SK-N-SH treated with all-trans-retinoic acid at 6 μM for 48 hours (cell line): Measurements from ENCODE around the gene KAT7.

Experiments
- ARNTL ChIP-seq: fragments of 450-650 bp; formaldehyde crosslinking; IDR thresholded peaks from 2 replicates; pipeline ENCODE4 v1.5.0; 2020; ENCODE audit warnings: low read depth, mild to moderate bottlenecking, moderate library complexity, borderline replicate concordance
- ISL1 ChIP-seq: fragments of 250-450 bp; sonication (Bioruptor Pico); IDR thresholded peaks from 2 replicates; pipeline ENCODE4 v2.1.2; 2022; ENCODE audit warnings: mild to moderate bottlenecking, moderate library complexity
- RARB ChIP-seq: fragments of 250-450 bp; sonication (Bioruptor Pico); IDR thresholded peaks from 2 replicates; pipeline ENCODE4 v1.8.0; 2021; ENCODE audit warnings: mild to moderate bottlenecking, moderate library complexity
- SNAI2 ChIP-seq: fragments of 250-450 bp; sonication (Bioruptor Pico); IDR thresholded peaks from 2 replicates; pipeline ENCODE4 v1.5.0; 2020; ENCODE audit warnings: mild to moderate bottlenecking, moderate library complexity
- TCF4 ChIP-seq: fragments of 250-450 bp; sonication (Bioruptor Pico); IDR thresholded peaks from 2 replicates; pipeline ENCODE4 v1.8.0; 2021; ENCODE audit warnings: mild to moderate bottlenecking, moderate library complexity, borderline replicate concordance
- ZNF565 ChIP-seq: fragments of 450-650 bp; formaldehyde crosslinking; conservative IDR thresholded peaks from 2 replicates; pipeline ENCODE4 v1.5.0; 2020; ENCODE audit warnings: low read depth, mild to moderate bottlenecking, moderate library complexity
- TF ChIP-seq, protein P1 (sequence below): fragments of 250-450 bp; sonication (Bioruptor Pico); IDR thresholded peaks from 2 replicates; pipeline ENCODE4 v1.8.0; 2020; ENCODE audit warnings: mild to moderate bottlenecking, moderate library complexity, borderline replicate concordance

DNA sequence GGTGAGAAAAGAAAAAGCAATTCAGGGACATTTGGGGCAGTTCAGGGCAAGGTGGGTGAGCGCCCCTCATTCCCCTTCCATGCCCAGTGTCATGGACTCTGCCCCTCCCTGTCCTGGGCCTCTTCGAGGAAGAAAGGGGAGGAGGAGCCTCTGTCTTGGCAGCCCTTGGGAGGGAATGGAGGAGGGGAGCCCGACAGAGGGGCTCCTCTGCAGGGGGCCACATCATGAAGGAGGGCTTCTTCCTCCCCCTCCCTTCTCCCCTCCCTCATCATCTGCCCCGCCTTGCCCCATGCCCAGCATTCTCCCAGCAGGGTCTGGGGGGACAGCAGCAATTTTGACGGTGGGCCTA is 92.5 kb downstream of the KAT7 start:
- TF ChIP-seq RARB (no peak), SNAI2 (CRISPR knock-in tag) (no peak), ISL1 (CRISPR knock-in tag) (no peak), ZNF565 (CRISPR knock-in tag) (no peak), ARNTL (CRISPR knock-in tag) (no peak), TCF4 (CRISPR knock-in tag) (no peak)
- TF ChIP-seq, protein P1, sequence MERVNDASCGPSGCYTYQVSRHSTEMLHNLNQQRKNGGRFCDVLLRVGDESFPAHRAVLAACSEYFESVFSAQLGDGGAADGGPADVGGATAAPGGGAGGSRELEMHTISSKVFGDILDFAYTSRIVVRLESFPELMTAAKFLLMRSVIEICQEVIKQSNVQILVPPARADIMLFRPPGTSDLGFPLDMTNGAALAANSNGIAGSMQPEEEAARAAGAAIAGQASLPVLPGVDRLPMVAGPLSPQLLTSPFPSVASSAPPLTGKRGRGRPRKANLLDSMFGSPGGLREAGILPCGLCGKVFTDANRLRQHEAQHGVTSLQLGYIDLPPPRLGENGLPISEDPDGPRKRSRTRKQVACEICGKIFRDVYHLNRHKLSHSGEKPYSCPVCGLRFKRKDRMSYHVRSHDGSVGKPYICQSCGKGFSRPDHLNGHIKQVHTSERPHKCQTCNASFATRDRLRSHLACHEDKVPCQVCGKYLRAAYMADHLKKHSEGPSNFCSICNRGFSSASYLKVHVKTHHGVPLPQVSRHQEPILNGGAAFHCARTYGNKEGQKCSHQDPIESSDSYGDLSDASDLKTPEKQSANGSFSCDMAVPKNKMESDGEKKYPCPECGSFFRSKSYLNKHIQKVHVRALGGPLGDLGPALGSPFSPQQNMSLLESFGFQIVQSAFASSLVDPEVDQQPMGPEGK = no peak
